ENCODE results near the gene TTYH3. TPM values are rescaled to one million over a fixed set of nuclear protein-coding genes. Genes with fewer than 3 reads are reported as not detected.
A peak's percentile ranks its signal among the peaks of the same experiment; 100 is the strongest.

The TTYH3 gene
- total RNA-seq, 1 experiment from 2014 or later = 278 TPM

- Histone ChIP-seq H3K27me3 (ENCODE audit: control insufficient read depth, insufficient read depth, low read length) (no peaks in the 10 kb centered on the region), H3K4me3 (ENCODE audit: low read depth in 2 of 2, low read length in 2 of 2) (no peak overlapping the region), H3K4me1 (ENCODE audit: control insufficient read depth, insufficient read depth, low read length) (peaks cover 96% of the 10 kb centered on the region), H3K9me3 (ENCODE audit: control insufficient read depth, insufficient read depth, low read depth, low read length) (no peaks in the 10 kb centered on the region), H3K27ac (ENCODE audit: low read length) (peak overlapping the region; percentile 96), H3K36me3 (ENCODE audit: control insufficient read depth, insufficient read depth, low read length) (no peaks in the 10 kb centered on the region)
- no TSS peak for BruUV-seq (replicated peaks)
- intact Hi-C loops (cut with micrococcal nuclease; ENCODE audit: unreplicated experiment) (no loop called here), in situ Hi-C loops (cut with HindIII; ENCODE audit: low pct_unique_long_range_greater_than_20kb, low sequenced_read_pairs) (no loop called here)
- ChIA-PET POLR2A (no interaction called here), CTCF (no interaction called here)
- ATAC-seq (no peak), DNase-seq (ENCODE audit: low read depth, low spot score) (no peak)
- TF ChIP-seq SIN3A (IDR thresholded peaks at IDR 0.05; ENCODE audit: borderline replicate concordance, insufficient read depth, low read depth, low read length) (no peak), CTCF (IDR thresholded peaks at IDR 0.05) (no peak), REST (IDR thresholded peaks at IDR 0.05; ENCODE audit: insufficient read depth in 1 of 2, low read depth in 2 of 2, low read length in 1 of 2) (no peak), POLR2AphosphoS5 (IDR thresholded peaks at IDR 0.05; ENCODE audit: low read depth, low read length) (no peak), TCF7L2 (IDR thresholded peaks at IDR 0.05; ENCODE audit: low read depth, low read length) (no peak)
Measured at GRCh38 chr7:2639695-2640481, 8.1 kb downstream of the TTYH3 start.

GRCh38 chr7:2640482-2640830 is 8.7 kb downstream of the TTYH3 start:
- H3K27me3 ChIP-seq (ENCODE audit: control insufficient read depth, insufficient read depth, low read length) = no peaks in the 10 kb centered on the region
- intact Hi-C loops (cut with micrococcal nuclease; ENCODE audit: unreplicated experiment) = no loop called here
- no TSS peak for BruUV-seq (replicated peaks)
- ATAC-seq (peak; percentile 13), DNase-seq (ENCODE audit: low read depth, low spot score) (no peak)
- 0 out of 4 replicates have a peak, but pooled peaks of 1 of the 2 experiments have one; percentile 52 for TF ChIP-seq REST (IDR thresholded peaks at IDR 0.05; ENCODE audit: insufficient read depth in 1 of 2, low read depth in 2 of 2, low read length in 1 of 2)
- TF ChIP-seq SIN3A (IDR thresholded peaks at IDR 0.05; ENCODE audit: borderline replicate concordance, insufficient read depth, low read depth, low read length) = no peak
- peaks cover 96% of the 10 kb centered on the region for H3K4me1 ChIP-seq (ENCODE audit: control insufficient read depth, insufficient read depth, low read length)
- H3K36me3 ChIP-seq (ENCODE audit: control insufficient read depth, insufficient read depth, low read length) = no peaks in the 10 kb centered on the region
- in situ Hi-C loops (cut with HindIII; ENCODE audit: low pct_unique_long_range_greater_than_20kb, low sequenced_read_pairs) = no loop called here
- POLR2A ChIA-PET = no interaction called here
- CTCF ChIA-PET = no interaction called here
- no peaks in the 10 kb centered on the region for H3K9me3 ChIP-seq (ENCODE audit: control insufficient read depth, insufficient read depth, low read depth, low read length)
- no peak overlapping the region for H3K4me3 ChIP-seq (ENCODE audit: low read depth in 2 of 2, low read length in 2 of 2)
- peak overlapping the region; percentile 96 for H3K27ac ChIP-seq (ENCODE audit: low read length)

All from Panc1 (cell line).